GM18868 (cell line): ENCODE measurements around the gene GRID2.

Experiments used
- ATAC-seq: cut with Tn5 transposase; IDR thresholded peaks from one replicate; pipeline ENCODE4 v1.9.1; 2021; ENCODE audit warnings: mild to moderate bottlenecking, moderate library complexity; ENCODE audit not compliant: unreplicated experiment

GRID2 gene

GRCh38 chr4:92885632-92886031, 581.9 kb downstream of the GRID2 start:
- no peak for ATAC-seq

GRCh38 chr4:92952426-92952825, 648.7 kb downstream of the GRID2 start:
- ATAC-seq = no peak

- no peak for ATAC-seq
These were observed 649.1 kb downstream of the GRID2 start for GRCh38 chr4:92952897-92953296.

- ATAC-seq = no peak
These were observed 649.7 kb downstream of the GRID2 start for GRCh38 chr4:92953462-92953861.

GRCh38 chr4:92961881-92962280, 658.1 kb downstream of the GRID2 start:
- ATAC-seq = no peak

- ATAC-seq = no peak
These were observed 659.1 kb downstream of the GRID2 start for GRCh38 chr4:92962831-92963230.

- no peak for ATAC-seq
These were observed 664.8 kb downstream of the GRID2 start for GRCh38 chr4:92968556-92968955.

GRCh38 chr4:92968996-92969395, 665.2 kb downstream of the GRID2 start:
- no peak for ATAC-seq

- ATAC-seq = no peak
These were observed 666.0 kb downstream of the GRID2 start for GRCh38 chr4:92969650-92970379.

GRCh38 chr4:92970996-92971395, 667.2 kb downstream of the GRID2 start:
- ATAC-seq = no peak

- ATAC-seq = no peak
These were observed 684.5 kb downstream of the GRID2 start for GRCh38 chr4:92988301-92988700.

- ATAC-seq = no peak
These were observed 689.0 kb downstream of the GRID2 start for GRCh38 chr4:92992758-92993157.

- ATAC-seq = no peak
These were observed 691.0 kb downstream of the GRID2 start for GRCh38 chr4:92994727-92995126.

- no peak for ATAC-seq
These were observed 692.8 kb downstream of the GRID2 start for GRCh38 chr4:92996533-92996932.

- ATAC-seq = no peak
These were observed 697.1 kb downstream of the GRID2 start for GRCh38 chr4:93000910-93001309.

- no peak for ATAC-seq
These were observed 698.5 kb downstream of the GRID2 start for GRCh38 chr4:93002240-93002639.

GRCh38 chr4:93016350-93016749, 712.6 kb downstream of the GRID2 start:
- ATAC-seq = no peak

GRCh38 chr4:93018243-93018642, 714.5 kb downstream of the GRID2 start:
- ATAC-seq = no peak

GRCh38 chr4:93018806-93019205, 715.0 kb downstream of the GRID2 start:
- ATAC-seq = no peak

- peak; percentile 36 for ATAC-seq
These were observed 726.0 kb downstream of the GRID2 start for GRCh38 chr4:93029769-93030168.

GRCh38 chr4:93030670-93031069, 726.9 kb downstream of the GRID2 start:
- ATAC-seq = peak; percentile 65

- ATAC-seq = peak; percentile 24
These were observed 727.8 kb downstream of the GRID2 start for GRCh38 chr4:93031431-93032098.

GRCh38 chr4:93042746-93043145, 739.0 kb downstream of the GRID2 start:
- ATAC-seq = no peak
